NCI-H1930 (cell line): ENCODE data around the gene ZNF692.
"Not testable (repeated sequence)": the region's sequence is repeated elsewhere in the genome, so short reads cannot be mapped to it uniquely, and the experiment has no call there.

ENCODE experiments used
- DNase-seq, 2 experiments: peaks; one replicate each; lab custom pipeline; 2025; lab: John Stamatoyannopoulos, UW

The ZNF692 gene

GRCh38 chr1:248858891-248859889 is at the start of gene ZNF692:
TSS of gene ZNF692 (minus strand) at chr1:248859085. CDS start at chr1:248858309, 776 bp downstream.
- peak; percentile 94 to 95 for DNase-seq

GRCh38 chr1:248906753-248907661 is 48.1 kb upstream of the ZNF692 start:
- DNase-seq: no peak

GRCh38 chr1:248906009-248906752 is 47.3 kb upstream of the ZNF692 start, which contains the start of gene PGBD2:
TSS of gene PGBD2 (plus strand) at chr1:248906235. CDS start at chr1:248913863, 7,628 bp downstream.
- DNase-seq: peak; percentile 84 to 93

GRCh38 chr1:248905662-248906008 is 46.8 kb upstream of the ZNF692 start:
- DNase-seq: no peak

GRCh38 chr1:248904437-248905216 is 45.7 kb upstream of the ZNF692 start:
- no peak for DNase-seq

- no peak for DNase-seq
Observed at GRCh38 chr1:248901578-248901977, 42.7 kb upstream of the ZNF692 start.

GRCh38 chr1:248900637-248901036 is 41.8 kb upstream of the ZNF692 start:
- DNase-seq: no peak

GRCh38 chr1:248897412-248898337 is 38.8 kb upstream of the ZNF692 start:
- no peak for DNase-seq

GRCh38 chr1:248894837-248895236 is 36.0 kb upstream of the ZNF692 start:
- no peak for DNase-seq

GRCh38 chr1:248892590-248892989 is 33.7 kb upstream of the ZNF692 start:
- no peak for DNase-seq

GRCh38 chr1:248891758-248892157 is 32.9 kb upstream of the ZNF692 start:
- no peak for DNase-seq

GRCh38 chr1:248890549-248891498 is 31.9 kb upstream of the ZNF692 start:
- no peak for DNase-seq

GRCh38 chr1:248889914-248890243 is 31.0 kb upstream of the ZNF692 start:
- DNase-seq: not testable (repeated sequence)

GRCh38 chr1:248886237-248886895 is 27.5 kb upstream of the ZNF692 start:
- DNase-seq: no peak

GRCh38 chr1:248885646-248886045 is 26.8 kb upstream of the ZNF692 start:
- DNase-seq: no peak

GRCh38 chr1:248884632-248885295 is 25.9 kb upstream of the ZNF692 start:
- no peak for DNase-seq

GRCh38 chr1:248882427-248882826 is 23.5 kb upstream of the ZNF692 start:
- not testable (repeated sequence) for DNase-seq

GRCh38 chr1:248881261-248881660 is 22.4 kb upstream of the ZNF692 start:
- DNase-seq: no peak
